IMR-90 (cell line): ENCODE results near the gene MICB. TPM values are rescaled to one million over a fixed set of nuclear protein-coding genes. Genes with fewer than 3 reads are reported as not detected.

Experiments used
- ATAC-seq: fragments of 200-7000 bp; cut with Tn5 transposase; 2 replicates; pipeline ENCODE4 v1.9.1; 2020; ENCODE audit warnings: low read depth, mild to moderate bottlenecking, moderate library complexity
- BruUV-seq: library from RNA; stranded (reverse); fragments of 400-500 nt; replicated peaks from 2 replicates; lab custom pipeline; 2021; lab: Mats Ljungman, UMichigan
- CTCF ChIA-PET: fragments of 300-600 bp; formaldehyde crosslinking; extraction: SDS; loops from one replicate; lab custom pipeline; 2021; ENCODE audit warnings: antibody characterized with exemption; lab: Yijun Ruan, JAX
- POLR2A ChIA-PET: fragments of 300-600 bp; sonication (Branson Sonifier 250); formaldehyde crosslinking; loops from one replicate; lab custom pipeline; 2022; ENCODE audit warnings: antibody characterized with exemption; ENCODE audit not compliant: unreplicated experiment; lab: Charles Lee
- DNase-seq: peaks from one replicate; pipeline ENCODE4 v3.0.0; 2013
- H2AFZ ChIP-seq: replicated peaks from 2 replicates; pipeline ENCODE3; 2013; ENCODE audit warnings: low read length, mild to moderate bottlenecking; ENCODE audit not compliant: poor library complexity
- H2AK5ac ChIP-seq: 2 replicates; pipeline ENCODE4 v1.6.1; 2013; ENCODE audit warnings: low read depth, low read length, inconsistent platforms
- H2AK9ac ChIP-seq: replicated peaks from 2 replicates; pipeline ENCODE3; 2013; ENCODE audit warnings: mild to moderate bottlenecking, low read depth, low read length, moderate library complexity; ENCODE audit not compliant: poor library complexity
- H2BK120ac ChIP-seq: 2 replicates; pipeline ENCODE4 v1.6.1; 2013; ENCODE audit warnings: low read depth, low read length, inconsistent platforms
- H2BK15ac ChIP-seq: 3 replicates; pipeline ENCODE4 v1.6.1; 2013; ENCODE audit warnings: low read depth, low read length, inconsistent platforms
- H2BK20ac ChIP-seq: 2 replicates; pipeline ENCODE4 v1.6.1; 2013; ENCODE audit warnings: low read depth, mild to moderate bottlenecking, inconsistent platforms, low read length, moderate library complexity
- H2BK5ac ChIP-seq: 2 replicates; pipeline ENCODE4 v1.6.1; 2013; ENCODE audit warnings: mild to moderate bottlenecking, low read depth, low read length, inconsistent platforms; ENCODE audit not compliant: poor library complexity, severe bottlenecking
- H3K14ac ChIP-seq: replicated peaks from 2 replicates; pipeline ENCODE4 v1.6.1; 2013; ENCODE audit warnings: low read depth, low read length, inconsistent platforms
- H3K18ac ChIP-seq: 2 replicates; pipeline ENCODE4 v1.6.1; 2013; ENCODE audit warnings: low read depth, low read length, control low read depth
- H3K23ac ChIP-seq: 2 replicates; pipeline ENCODE4 v1.6.1; 2013; ENCODE audit warnings: low read depth, low read length, inconsistent platforms
- H3K27ac ChIP-seq: 2 replicates; pipeline ENCODE4 v1.5.1; 2013; ENCODE audit warnings: mild to moderate bottlenecking, control low read depth, low read length; ENCODE audit not compliant: insufficient read depth
- H3K27me3 ChIP-seq: 2 replicates; pipeline ENCODE4 v1.6.1; 2013; ENCODE audit warnings: low read length; ENCODE audit not compliant: control insufficient read depth, insufficient read depth
- H3K36me3 ChIP-seq: 2 replicates; pipeline ENCODE4 v1.6.1; 2013; ENCODE audit warnings: low read length, mixed read lengths; ENCODE audit not compliant: control insufficient read depth, insufficient read depth
- H3K4ac ChIP-seq: 2 replicates; pipeline ENCODE4 v1.6.1; 2013; ENCODE audit warnings: low read depth, low read length, inconsistent platforms
- H3K4me1 ChIP-seq: 2 replicates; pipeline ENCODE4 v1.6.1; 2013; ENCODE audit warnings: low read length, mixed read lengths; ENCODE audit not compliant: control insufficient read depth, insufficient read depth
- H3K4me2 ChIP-seq: 2 replicates; pipeline ENCODE4 v1.6.1; 2013; ENCODE audit warnings: low read depth, mild to moderate bottlenecking, control low read depth, low read length, moderate library complexity
- H3K4me3 ChIP-seq: 2 replicates; pipeline ENCODE4 v1.5.1; 2013; ENCODE audit warnings: low read depth, mild to moderate bottlenecking, control low read depth, low read length, moderate library complexity; ENCODE audit not compliant: insufficient read depth
- H3K56ac ChIP-seq: 2 replicates; pipeline ENCODE4 v1.6.1; 2013; ENCODE audit warnings: low read length, inconsistent platforms; ENCODE audit not compliant: insufficient read depth; ENCODE audit errors: extremely low read depth
- H3K79me1 ChIP-seq, 2 experiments: 2 replicates each; pipeline ENCODE4 v1.6.1; 2013; ENCODE audit warnings: low read length in 2 of 2, inconsistent platforms in 1 of 2, low read depth in 1 of 2
- H3K9ac ChIP-seq: 2 replicates; pipeline ENCODE4 v1.6.1; 2013; ENCODE audit warnings: low read depth, low read length, control low read depth
- H3K9me1 ChIP-seq: 2 replicates; pipeline ENCODE4 v1.6.1; 2013; ENCODE audit warnings: low read length, inconsistent platforms; ENCODE audit not compliant: insufficient read depth
- H3K9me3 ChIP-seq: 2 replicates; pipeline ENCODE4 v1.6.1; 2013; ENCODE audit warnings: low read length; ENCODE audit not compliant: control insufficient read depth, insufficient read depth
- H4K20me1 ChIP-seq: 2 replicates; pipeline ENCODE4 v1.6.1; 2013; ENCODE audit warnings: low read length, inconsistent platforms; ENCODE audit not compliant: insufficient read depth
- H4K5ac ChIP-seq: 2 replicates; pipeline ENCODE4 v1.6.1; 2013; ENCODE audit warnings: mild to moderate bottlenecking, low read depth, low read length, control low read depth
- H4K8ac ChIP-seq, 2 experiments: 2 replicates each; pipeline ENCODE4 v1.6.1; 2013; ENCODE audit warnings: low read depth in 2 of 2, low read length in 2 of 2, control low read depth in 1 of 2, inconsistent platforms in 1 of 2
- H4K91ac ChIP-seq: 2 replicates; pipeline ENCODE4 v1.6.1; 2013; ENCODE audit warnings: low read depth, low read length, inconsistent platforms; ENCODE audit not compliant: insufficient read depth
- BHLHE40 ChIP-seq: fragments of 150-350 bp; IDR thresholded peaks from 2 replicates; pipeline ENCODE4 v1.6.1; 2016; ENCODE audit warnings: mild to moderate bottlenecking, low read depth, low read length
- CEBPB ChIP-seq: IDR thresholded peaks from 2 replicates; pipeline ENCODE4 v1.6.1; 2012; ENCODE audit warnings: low read depth, low read length, improper control_type of control experiment
- CTCF ChIP-seq: conservative IDR thresholded peaks from 2 replicates; pipeline ENCODE4 v1.5.1; 2012; ENCODE audit warnings: mild to moderate bottlenecking, low read depth, low read length, improper control_type of control experiment
- FOS ChIP-seq: fragments of 150-350 bp; IDR thresholded peaks from 2 replicates; pipeline ENCODE4 v1.6.1; 2016; ENCODE audit warnings: low read depth, low read length
- MAFK ChIP-seq: IDR thresholded peaks from 2 replicates; pipeline ENCODE4 v1.6.1; 2012; ENCODE audit warnings: low read depth, low read length, improper control_type of control experiment
- MAZ ChIP-seq: IDR thresholded peaks from 2 replicates; pipeline ENCODE4 v1.6.1; 2012; ENCODE audit warnings: low read depth, mild to moderate bottlenecking, low read length, improper control_type of control experiment, moderate library complexity, borderline replicate concordance
- MXI1 ChIP-seq: IDR thresholded peaks from 2 replicates; pipeline ENCODE4 v1.6.1; 2012; ENCODE audit warnings: low read depth, mild to moderate bottlenecking, low read length, moderate library complexity, borderline replicate concordance
- NFE2L2 ChIP-seq: fragments of 150-350 bp; IDR thresholded peaks from 2 replicates; pipeline ENCODE4 v1.6.1; 2016; ENCODE audit warnings: low read depth, mild to moderate bottlenecking, low read length
- RFX5 ChIP-seq: IDR thresholded peaks from 2 replicates; pipeline ENCODE4 v1.8.0; 2012; ENCODE audit warnings: low read depth, mild to moderate bottlenecking, low read length, moderate library complexity
- WGBS, 2 experiments: methylation state at CpG; one replicate each; pipeline versions ENCODE4 v1.1.5 to v1.1.7; 2013; ENCODE audit warnings: missing lambda C conversion rate in 2 of 2; ENCODE audit not compliant: insufficient read length in 1 of 2; ENCODE audit errors: extremely low coverage in 2 of 2; 5-methylcytosine and 5-hydroxymethylcytosine counted together
- dilution Hi-C: fragments of 300-500 bp; cut with HindIII; formaldehyde crosslinking; loops from one replicate; pipeline ENCODE4 v1.14.3; 2018; ENCODE audit warnings: low sequenced_read_pairs; ENCODE audit not compliant: unreplicated experiment
- in situ Hi-C: fragments of 300-500 bp; cut with MboI; formaldehyde crosslinking; loops from 3 replicates; pipeline ENCODE4 v1.14.3; 2019; ENCODE audit warnings: low sequenced_read_pairs, inconsistent platforms, mixed read lengths
- intact Hi-C: fragments of 100-400 bp; cut with micrococcal nuclease; formaldehyde crosslinking; loops from 2 replicates; pipeline ENCODE4 v1.10.0; 2022
- polyA plus RNA-seq, 3 experiments: library from polyadenylated mRNA; depleted of rRNA; stranded (reverse); fragments of >200 nt; gene quantifications; 2 replicates each; pipeline ENCODE4 v1.2.3, GENCODE V29; 2012; ENCODE audit warnings: low replicate concordance in 1 of 3
- total RNA-seq: library from RNA; depleted of rRNA; stranded (reverse); fragments of >200 nt; gene quantifications from 2 replicates; pipeline ENCODE4 v1.2.3, GENCODE V29; 2012
- TF ChIP-seq, protein P1 (sequence below): fragments of 150-350 bp; IDR thresholded peaks from 2 replicates; pipeline ENCODE4 v1.6.1; 2016; ENCODE audit warnings: low read depth, mild to moderate bottlenecking, low read length, moderate library complexity, borderline replicate concordance

Gene MICB
- total and polyA plus RNA-seq, 2 of the 4 experiments (the other 2 are of a cell fraction): 9.6 to 11.1 TPM

DNA sequence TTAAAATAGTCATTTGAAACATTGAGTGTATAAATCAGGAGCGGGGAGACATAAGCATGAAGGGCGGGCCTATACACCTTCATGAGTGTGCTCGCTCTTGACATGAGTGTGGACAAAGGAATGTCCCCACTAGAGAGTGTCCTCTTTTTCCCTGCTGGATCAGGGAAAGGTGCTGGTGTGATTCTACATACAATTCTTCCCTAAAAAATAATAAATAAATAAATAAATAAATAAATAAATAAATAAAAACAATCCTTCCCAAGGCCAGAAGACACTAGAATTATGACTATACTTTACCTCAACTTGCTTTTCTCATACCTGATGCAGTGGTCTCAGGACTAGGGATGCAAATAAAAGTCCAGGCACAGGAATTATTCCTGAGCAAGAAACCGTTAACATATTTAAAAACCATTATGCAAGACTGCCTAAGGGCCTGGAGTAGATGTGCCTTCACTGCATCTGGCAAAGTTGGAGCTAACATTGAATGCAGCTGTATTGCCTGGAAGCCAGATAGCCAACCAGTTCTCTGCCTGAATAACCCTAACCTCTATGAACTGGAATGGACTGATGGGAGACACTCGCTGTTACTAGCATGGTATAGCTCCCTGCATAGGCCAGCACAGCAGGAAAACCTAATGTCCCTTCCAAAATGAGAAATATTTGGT, 37.5 kb upstream of the MICB start:
- H4K20me1 ChIP-seq: no peaks in the 10 kb centered on the region
- intact Hi-C loops (no loop called here), in situ Hi-C loops (no loop called here), dilution Hi-C loops (no loop called here)
- no peak overlapping the region; the same call in 1 of the 2 replicates for H3K14ac ChIP-seq
- H4K8ac ChIP-seq: no peak overlapping the region
- H2BK120ac ChIP-seq: no peak overlapping the region
- no peak overlapping the region for H2BK15ac ChIP-seq
- H2AK9ac ChIP-seq: no peak overlapping the region
- CTCF ChIA-PET: no interaction called here
- no peaks in the 10 kb centered on the region for H3K9me3 ChIP-seq
- no peak overlapping the region for H3K4me2 ChIP-seq
- BruUV-seq: no TSS peak
- no peak overlapping the region for H2BK5ac ChIP-seq
- no CpG with 5 or more reads among the region's 5 CpGs for WGBS, 2 experiments
- POLR2A ChIA-PET: no interaction called here
- H3K27ac ChIP-seq: no peak overlapping the region
- no peak overlapping the region for H3K4me3 ChIP-seq
- H3K23ac ChIP-seq: no peak overlapping the region
- no peaks in the 10 kb centered on the region for H3K4me1 ChIP-seq
- no peaks in the 10 kb centered on the region for H3K79me1 ChIP-seq
- H3K56ac ChIP-seq: no peak overlapping the region
- H3K9ac ChIP-seq: no peak overlapping the region
- no peak for ATAC-seq
- H3K4ac ChIP-seq: no peak overlapping the region
- no peak overlapping the region for H4K5ac ChIP-seq
- H2AK5ac ChIP-seq: no peak overlapping the region
- no peak overlapping the region for H3K18ac ChIP-seq
- no peak overlapping the region for H2BK20ac ChIP-seq
- no peak overlapping the region for H4K91ac ChIP-seq
- H3K36me3 ChIP-seq: no peaks in the 10 kb centered on the region
- H3K27me3 ChIP-seq: peaks cover 27% of the 10 kb centered on the region
- no peak for DNase-seq
- H2AFZ ChIP-seq: no peak overlapping the region
- TF ChIP-seq MAFK (no peak), NFE2L2 (no peak), MAZ (no peak), MXI1 (no peak), CTCF (no peak), FOS (no peak), CEBPB (no peak), BHLHE40 (no peak), RFX5 (no peak)
- TF ChIP-seq, protein P1, sequence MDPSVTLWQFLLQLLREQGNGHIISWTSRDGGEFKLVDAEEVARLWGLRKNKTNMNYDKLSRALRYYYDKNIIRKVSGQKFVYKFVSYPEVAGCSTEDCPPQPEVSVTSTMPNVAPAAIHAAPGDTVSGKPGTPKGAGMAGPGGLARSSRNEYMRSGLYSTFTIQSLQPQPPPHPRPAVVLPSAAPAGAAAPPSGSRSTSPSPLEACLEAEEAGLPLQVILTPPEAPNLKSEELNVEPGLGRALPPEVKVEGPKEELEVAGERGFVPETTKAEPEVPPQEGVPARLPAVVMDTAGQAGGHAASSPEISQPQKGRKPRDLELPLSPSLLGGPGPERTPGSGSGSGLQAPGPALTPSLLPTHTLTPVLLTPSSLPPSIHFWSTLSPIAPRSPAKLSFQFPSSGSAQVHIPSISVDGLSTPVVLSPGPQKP: no peak
- no peaks in the 10 kb centered on the region for H3K9me1 ChIP-seq
